GM23338 (cell line): Measurements from ENCODE around the gene PNPLA2. TPM values are rescaled to one million over a fixed set of nuclear protein-coding genes. Genes with fewer than 3 reads are reported as not detected.

Experiments used
- ATAC-seq: fragments of 200-7000 bp; cut with Tn5 transposase; 3 replicates; pipeline ENCODE4 v1.9.1; 2020
- DNase-seq: peaks from one replicate; pipeline ENCODE4 v3.0.0-alpha.2; 2015; ENCODE audit warnings: low spot score
- H2AFZ ChIP-seq: fragments of 200-600 bp; sonication (generic); 2 replicates; pipeline ENCODE4 v1.8.0; 2016; ENCODE audit warnings: antibody characterized with exemption, mild to moderate bottlenecking, moderate library complexity
- H3F3A ChIP-seq: fragments of 200-600 bp; sonication (generic); replicated peaks from 2 replicates; pipeline ENCODE4 v1.8.0; 2017; ENCODE audit warnings: antibody characterized with exemption, mixed run types, low read depth
- H3K27ac ChIP-seq: fragments of 200-600 bp; sonication (generic); 2 replicates; pipeline ENCODE4 v1.6.1; 2016; ENCODE audit warnings: low read depth
- H3K27me3 ChIP-seq: fragments of 200-600 bp; sonication (generic); 2 replicates; pipeline ENCODE4 v1.8.0; 2016; ENCODE audit warnings: mild to moderate bottlenecking, mixed run types, moderate library complexity; ENCODE audit not compliant: insufficient read depth
- H3K36me3 ChIP-seq: fragments of 200-600 bp; sonication (generic); 2 replicates; pipeline ENCODE4 v1.8.0; 2016; ENCODE audit warnings: mild to moderate bottlenecking; ENCODE audit not compliant: insufficient read depth
- H3K4me1 ChIP-seq: fragments of 200-600 bp; sonication (generic); 2 replicates; pipeline ENCODE4 v1.8.0; 2016; ENCODE audit warnings: mild to moderate bottlenecking, moderate library complexity; ENCODE audit not compliant: insufficient read depth
- H3K4me2 ChIP-seq: fragments of 200-600 bp; sonication (generic); 2 replicates; pipeline ENCODE4 v1.7.1; 2017; ENCODE audit warnings: mixed run types
- H3K4me3 ChIP-seq: fragments of 200-600 bp; sonication (generic); 2 replicates; pipeline ENCODE4 v1.6.1; 2016; ENCODE audit warnings: mixed run types
- H3K79me2 ChIP-seq: fragments of 200-600 bp; sonication (generic); replicated peaks from 2 replicates; pipeline ENCODE4 v1.8.0; 2017; ENCODE audit warnings: mild to moderate bottlenecking; ENCODE audit not compliant: insufficient read depth
- H3K9me2 ChIP-seq: fragments of 200-600 bp; sonication (generic); 2 replicates; pipeline ENCODE4 v1.8.0; 2017; ENCODE audit not compliant: insufficient read depth
- H4K20me1 ChIP-seq: fragments of 200-600 bp; sonication (generic); replicated peaks from 2 replicates; pipeline ENCODE4 v1.8.0; 2017; ENCODE audit warnings: mild to moderate bottlenecking; ENCODE audit not compliant: insufficient read depth
- H3K27ac Mint-ChIP-seq: 2 replicates; pipeline ENCODE4 v1.8.0; 2020; ENCODE audit warnings: inconsistent platforms, mild to moderate bottlenecking, moderate library complexity, mixed read lengths
- H3K27me3 Mint-ChIP-seq: 3 replicates; pipeline ENCODE4 v1.8.0; 2022; ENCODE audit warnings: low read depth, mild to moderate bottlenecking, moderate library complexity, mixed read lengths, inconsistent platforms; ENCODE audit not compliant: insufficient read depth, poor library complexity
- H3K36me3 Mint-ChIP-seq: 3 replicates; pipeline ENCODE4 v1.8.0; 2021; ENCODE audit warnings: low read depth, mild to moderate bottlenecking, inconsistent platforms, moderate library complexity, mixed read lengths
- H3K4me1 Mint-ChIP-seq: 3 replicates; pipeline ENCODE4 v1.8.0; 2020; ENCODE audit warnings: mild to moderate bottlenecking, inconsistent platforms, mixed read lengths
- H3K4me3 Mint-ChIP-seq: 3 replicates; pipeline ENCODE4 v1.8.0; 2021; ENCODE audit warnings: moderate library complexity, mild to moderate bottlenecking, inconsistent platforms, mixed read lengths
- H3K9me3 Mint-ChIP-seq: 3 replicates; pipeline ENCODE4 v1.8.0; 2020; ENCODE audit warnings: moderate library complexity, mild to moderate bottlenecking, inconsistent platforms, mixed read lengths
- CREB1 ChIP-seq: fragments of 250-450 bp; sonication (Bioruptor Pico); IDR thresholded peaks from 2 replicates; pipeline ENCODE4 v1.5.0; 2020; ENCODE audit warnings: low read depth, mild to moderate bottlenecking, moderate library complexity
- CTCF ChIP-seq, 2 experiments: fragments of 200-600 bp in 1 of 2; sonication (generic) in 1 of 2; conservative IDR thresholded peaks; 2 replicates each; pipeline versions ENCODE4 v1.5.1 to v1.6.1; 2016 to 2017; ENCODE audit warnings: antibody characterized with exemption in 2 of 2, low read depth in 2 of 2, mild to moderate bottlenecking in 2 of 2, moderate library complexity in 1 of 2
- ETS1 ChIP-seq: IDR thresholded peaks from 2 replicates; pipeline ENCODE4 v1.6.1; 2016; ENCODE audit warnings: antibody characterized with exemption
- EZH2 ChIP-seq: fragments of 200-600 bp; sonication (generic); IDR thresholded peaks from one replicate; pipeline ENCODE4 v1.8.0; 2017; ENCODE audit warnings: antibody characterized with exemption, mild to moderate bottlenecking, low read depth; ENCODE audit not compliant: unreplicated experiment
- EZH2phosphoT487 ChIP-seq: fragments of 200-600 bp; sonication (generic); IDR thresholded peaks from one replicate; pipeline ENCODE4 v1.8.1; 2018; ENCODE audit warnings: antibody characterized with exemption; ENCODE audit not compliant: unreplicated experiment
- JUNB ChIP-seq: IDR thresholded peaks from one replicate; pipeline ENCODE4 v1.6.1; 2016; ENCODE audit warnings: antibody characterized with exemption; ENCODE audit not compliant: unreplicated experiment
- NANOG ChIP-seq: IDR thresholded peaks from 2 replicates; pipeline ENCODE4 v1.6.1; 2016; ENCODE audit warnings: antibody characterized with exemption, borderline replicate concordance
- POLR2AphosphoS5 ChIP-seq: IDR thresholded peaks from 2 replicates; pipeline ENCODE4 v1.6.1; 2016; ENCODE audit warnings: antibody characterized with exemption, low read depth
- STAT1 ChIP-seq: IDR thresholded peaks from one replicate; pipeline ENCODE4 v1.6.1; 2016; ENCODE audit warnings: antibody characterized with exemption; ENCODE audit not compliant: unreplicated experiment
- ZNF114 ChIP-seq: fragments of 250-450 bp; sonication (Bioruptor Pico); IDR thresholded peaks from 2 replicates; pipeline ENCODE4 v1.5.0; 2020; ENCODE audit warnings: mild to moderate bottlenecking, moderate library complexity
- ZNF331 ChIP-seq: fragments of 250-450 bp; sonication (Bioruptor Pico); IDR thresholded peaks from 2 replicates; pipeline ENCODE4 v1.5.0; 2020; ENCODE audit warnings: low read depth, mild to moderate bottlenecking, moderate library complexity
- polyA plus RNA-seq: library from polyadenylated mRNA; unstranded; fragments of >200 nt; fragmentation: Nextera tagmentation; extraction: Ambion mirVana; gene quantifications from 2 replicates; pipeline ENCODE4 v1.2.1, GENCODE V29; 2016
- total RNA-seq: library from RNA; depleted of rRNA; stranded (reverse); fragments of >200 nt; shearing (Covaris generic); gene quantifications from 2 replicates; pipeline ENCODE4 v1.2.3, GENCODE V29; 2014
- TF ChIP-seq, protein P1 (sequence below): fragments of 250-450 bp; sonication (Bioruptor Pico); IDR thresholded peaks from 2 replicates; pipeline ENCODE4 v1.5.0; 2020; ENCODE audit warnings: mild to moderate bottlenecking, moderate library complexity
- TF ChIP-seq, protein P2 (sequence below): IDR thresholded peaks from one replicate; pipeline ENCODE4 v1.6.1; 2018; ENCODE audit warnings: antibody characterized with exemption; ENCODE audit not compliant: unreplicated experiment

Gene PNPLA2
- total and polyA plus RNA-seq, 2 experiments from 2014 or later, result 31.1 to 45.6 TPM

GRCh38 chr11:824942-825341, 6.2 kb downstream of the PNPLA2 start:
- H3K79me2 ChIP-seq, result 0 out of 2 replicates have a peak, but pooled peaks cover 5% of the 10 kb centered on the region
- no peak for ATAC-seq

More at GRCh38 chr11:824942-825341, 6.2 kb downstream of the PNPLA2 start:
- H3K27me3 Mint-ChIP-seq, result peaks cover 42% of the 10 kb centered on the region
- no peak overlapping the region; the same call in 1 of the 2 replicates for H3K27ac Mint-ChIP-seq
- Histone ChIP-seq H3K27me3 (peaks cover 6% of the 10 kb centered on the region; the same call in 1 of the 2 replicates), H3F3A (peaks cover 17% of the 10 kb centered on the region), H3K4me2 (no peak overlapping the region), H3K36me3 (no peaks in the 10 kb centered on the region), H3K27ac (no peak overlapping the region), H2AFZ (no peak overlapping the region), H4K20me1 (peaks cover 17% of the 10 kb centered on the region), H3K4me3 (no peak overlapping the region), H3K4me1 (peaks cover 20% of the 10 kb centered on the region), H3K9me2 (no peaks in the 10 kb centered on the region)
- peak overlapping the region; percentile 42; the same call in 2 of the 3 replicates for H3K4me3 Mint-ChIP-seq
- no peak for DNase-seq
- H3K4me1 Mint-ChIP-seq, result peaks cover 30% of the 10 kb centered on the region
- H3K9me3 Mint-ChIP-seq, result no peaks in the 10 kb centered on the region; the same call in 2 of the 3 replicates
- TF ChIP-seq JUNB, result no peak
- no peak for TF ChIP-seq POLR2AphosphoS5
- no peak for TF ChIP-seq ETS1
- TF ChIP-seq ZNF331, result no peak
- no peak for TF ChIP-seq NANOG
- no peak for TF ChIP-seq ZNF114
- TF ChIP-seq STAT1, result no peak
- no peak for TF ChIP-seq EZH2
- TF ChIP-seq, protein P1, sequence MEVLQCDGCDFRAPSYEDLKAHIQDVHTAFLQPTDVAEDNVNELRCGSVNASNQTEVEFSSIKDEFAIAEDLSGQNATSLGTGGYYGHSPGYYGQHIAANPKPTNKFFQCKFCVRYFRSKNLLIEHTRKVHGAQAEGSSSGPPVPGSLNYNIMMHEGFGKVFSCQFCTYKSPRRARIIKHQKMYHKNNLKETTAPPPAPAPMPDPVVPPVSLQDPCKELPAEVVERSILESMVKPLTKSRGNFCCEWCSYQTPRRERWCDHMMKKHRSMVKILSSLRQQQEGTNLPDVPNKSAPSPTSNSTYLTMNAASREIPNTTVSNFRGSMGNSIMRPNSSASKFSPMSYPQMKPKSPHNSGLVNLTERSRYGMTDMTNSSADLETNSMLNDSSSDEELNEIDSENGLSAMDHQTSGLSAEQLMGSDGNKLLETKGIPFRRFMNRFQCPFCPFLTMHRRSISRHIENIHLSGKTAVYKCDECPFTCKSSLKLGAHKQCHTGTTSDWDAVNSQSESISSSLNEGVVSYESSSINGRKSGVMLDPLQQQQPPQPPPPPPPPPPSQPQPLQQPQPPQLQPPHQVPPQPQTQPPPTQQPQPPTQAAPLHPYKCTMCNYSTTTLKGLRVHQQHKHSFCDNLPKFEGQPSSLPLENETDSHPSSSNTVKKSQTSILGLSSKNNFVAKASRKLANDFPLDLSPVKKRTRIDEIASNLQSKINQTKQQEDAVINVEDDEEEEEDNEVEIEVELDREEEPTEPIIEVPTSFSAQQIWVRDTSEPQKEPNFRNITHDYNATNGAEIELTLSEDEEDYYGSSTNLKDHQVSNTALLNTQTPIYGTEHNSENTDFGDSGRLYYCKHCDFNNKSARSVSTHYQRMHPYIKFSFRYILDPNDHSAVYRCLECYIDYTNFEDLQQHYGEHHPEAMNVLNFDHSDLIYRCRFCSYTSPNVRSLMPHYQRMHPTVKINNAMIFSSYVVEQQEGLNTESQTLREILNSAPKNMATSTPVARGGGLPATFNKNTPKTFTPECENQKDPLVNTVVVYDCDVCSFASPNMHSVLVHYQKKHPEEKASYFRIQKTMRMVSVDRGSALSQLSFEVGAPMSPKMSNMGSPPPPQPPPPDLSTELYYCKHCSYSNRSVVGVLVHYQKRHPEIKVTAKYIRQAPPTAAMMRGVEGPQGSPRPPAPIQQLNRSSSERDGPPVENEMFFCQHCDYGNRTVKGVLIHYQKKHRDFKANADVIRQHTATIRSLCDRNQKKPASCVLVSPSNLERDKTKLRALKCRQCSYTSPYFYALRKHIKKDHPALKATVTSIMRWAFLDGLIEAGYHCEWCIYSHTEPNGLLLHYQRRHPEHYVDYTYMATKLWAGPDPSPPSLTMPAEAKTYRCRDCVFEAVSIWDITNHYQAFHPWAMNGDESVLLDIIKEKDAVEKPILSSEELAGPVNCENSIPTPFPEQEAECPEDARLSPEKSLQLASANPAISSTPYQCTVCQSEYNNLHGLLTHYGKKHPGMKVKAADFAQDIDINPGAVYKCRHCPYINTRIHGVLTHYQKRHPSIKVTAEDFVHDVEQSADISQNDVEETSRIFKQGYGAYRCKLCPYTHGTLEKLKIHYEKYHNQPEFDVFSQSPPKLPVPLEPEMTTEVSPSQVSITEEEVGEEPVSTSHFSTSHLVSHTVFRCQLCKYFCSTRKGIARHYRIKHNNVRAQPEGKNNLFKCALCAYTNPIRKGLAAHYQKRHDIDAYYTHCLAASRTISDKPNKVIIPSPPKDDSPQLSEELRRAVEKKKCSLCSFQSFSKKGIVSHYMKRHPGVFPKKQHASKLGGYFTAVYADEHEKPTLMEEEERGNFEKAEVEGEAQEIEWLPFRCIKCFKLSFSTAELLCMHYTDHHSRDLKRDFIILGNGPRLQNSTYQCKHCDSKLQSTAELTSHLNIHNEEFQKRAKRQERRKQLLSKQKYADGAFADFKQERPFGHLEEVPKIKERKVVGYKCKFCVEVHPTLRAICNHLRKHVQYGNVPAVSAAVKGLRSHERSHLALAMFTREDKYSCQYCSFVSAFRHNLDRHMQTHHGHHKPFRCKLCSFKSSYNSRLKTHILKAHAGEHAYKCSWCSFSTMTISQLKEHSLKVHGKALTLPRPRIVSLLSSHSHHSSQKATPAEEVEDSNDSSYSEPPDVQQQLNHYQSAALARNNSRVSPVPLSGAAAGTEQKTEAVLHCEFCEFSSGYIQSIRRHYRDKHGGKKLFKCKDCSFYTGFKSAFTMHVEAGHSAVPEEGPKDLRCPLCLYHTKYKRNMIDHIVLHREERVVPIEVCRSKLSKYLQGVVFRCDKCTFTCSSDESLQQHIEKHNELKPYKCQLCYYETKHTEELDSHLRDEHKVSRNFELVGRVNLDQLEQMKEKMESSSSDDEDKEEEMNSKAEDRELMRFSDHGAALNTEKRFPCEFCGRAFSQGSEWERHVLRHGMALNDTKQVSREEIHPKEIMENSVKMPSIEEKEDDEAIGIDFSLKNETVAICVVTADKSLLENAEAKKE (CRISPR knock-in tag), result no peak
- TF ChIP-seq, protein P2, sequence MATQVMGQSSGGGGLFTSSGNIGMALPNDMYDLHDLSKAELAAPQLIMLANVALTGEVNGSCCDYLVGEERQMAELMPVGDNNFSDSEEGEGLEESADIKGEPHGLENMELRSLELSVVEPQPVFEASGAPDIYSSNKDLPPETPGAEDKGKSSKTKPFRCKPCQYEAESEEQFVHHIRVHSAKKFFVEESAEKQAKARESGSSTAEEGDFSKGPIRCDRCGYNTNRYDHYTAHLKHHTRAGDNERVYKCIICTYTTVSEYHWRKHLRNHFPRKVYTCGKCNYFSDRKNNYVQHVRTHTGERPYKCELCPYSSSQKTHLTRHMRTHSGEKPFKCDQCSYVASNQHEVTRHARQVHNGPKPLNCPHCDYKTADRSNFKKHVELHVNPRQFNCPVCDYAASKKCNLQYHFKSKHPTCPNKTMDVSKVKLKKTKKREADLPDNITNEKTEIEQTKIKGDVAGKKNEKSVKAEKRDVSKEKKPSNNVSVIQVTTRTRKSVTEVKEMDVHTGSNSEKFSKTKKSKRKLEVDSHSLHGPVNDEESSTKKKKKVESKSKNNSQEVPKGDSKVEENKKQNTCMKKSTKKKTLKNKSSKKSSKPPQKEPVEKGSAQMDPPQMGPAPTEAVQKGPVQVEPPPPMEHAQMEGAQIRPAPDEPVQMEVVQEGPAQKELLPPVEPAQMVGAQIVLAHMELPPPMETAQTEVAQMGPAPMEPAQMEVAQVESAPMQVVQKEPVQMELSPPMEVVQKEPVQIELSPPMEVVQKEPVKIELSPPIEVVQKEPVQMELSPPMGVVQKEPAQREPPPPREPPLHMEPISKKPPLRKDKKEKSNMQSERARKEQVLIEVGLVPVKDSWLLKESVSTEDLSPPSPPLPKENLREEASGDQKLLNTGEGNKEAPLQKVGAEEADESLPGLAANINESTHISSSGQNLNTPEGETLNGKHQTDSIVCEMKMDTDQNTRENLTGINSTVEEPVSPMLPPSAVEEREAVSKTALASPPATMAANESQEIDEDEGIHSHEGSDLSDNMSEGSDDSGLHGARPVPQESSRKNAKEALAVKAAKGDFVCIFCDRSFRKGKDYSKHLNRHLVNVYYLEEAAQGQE, result no peak
- TF ChIP-seq CTCF (conservative IDR thresholded peaks at IDR 0.05; ENCODE audit: low read depth in 2 of 2), result no peak
- no peak for TF ChIP-seq CREB1
- TF ChIP-seq EZH2phosphoT487, result no peak
- H3K36me3 Mint-ChIP-seq, result peaks cover 7% of the 10 kb centered on the region; the same call in 1 of the 3 replicates
